HG03439 (cell line): Measurements from ENCODE around the gene JAKMIP3.

Experiments used
- ATAC-seq: cut with Tn5 transposase; IDR thresholded peaks from one replicate; pipeline ENCODE4 v1.9.1; 2021; ENCODE audit warnings: mild to moderate bottlenecking, moderate library complexity; ENCODE audit not compliant: unreplicated experiment

JAKMIP3 gene

DNA sequence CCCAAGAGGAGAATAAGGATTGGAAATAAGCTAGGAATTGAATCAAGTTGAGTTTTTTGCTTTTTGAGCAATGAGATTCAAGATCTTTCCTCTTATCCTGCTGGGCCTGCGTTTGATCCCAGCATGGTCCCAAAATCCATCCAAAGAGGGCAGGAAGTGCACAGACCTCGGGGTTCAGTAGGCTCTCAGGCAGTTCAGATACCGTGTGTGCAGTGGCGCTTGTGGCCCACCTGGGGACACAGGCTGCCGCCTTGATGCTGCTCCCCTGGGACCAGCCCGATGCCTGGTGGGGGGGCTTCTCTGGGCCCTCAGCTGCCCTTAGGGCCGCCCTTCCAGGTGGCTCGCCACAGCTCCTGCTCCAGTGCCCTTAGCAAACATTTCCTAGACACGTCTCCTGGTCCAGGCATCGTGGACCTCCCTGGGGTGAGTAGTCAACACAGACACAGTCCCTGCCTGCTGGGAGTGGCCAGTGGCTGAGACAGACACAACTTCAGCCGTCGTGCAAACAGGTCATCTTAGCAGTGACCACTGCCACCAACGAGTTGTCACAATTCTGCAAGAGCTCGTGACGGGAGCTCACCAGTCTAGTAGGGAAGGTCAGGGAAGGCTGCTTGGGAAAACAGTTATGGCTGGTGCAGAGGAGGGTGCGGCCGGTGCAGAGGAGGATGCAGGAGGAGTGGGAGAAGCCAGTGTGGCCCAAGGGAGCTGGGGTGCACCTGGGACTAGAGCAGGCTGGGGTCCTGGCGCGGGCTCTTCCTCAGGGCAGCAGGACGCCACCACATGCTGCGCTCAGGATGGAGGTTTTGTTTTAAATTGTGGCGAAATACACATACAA lies 21.7 kb upstream of the JAKMIP3 start:
- no peak for ATAC-seq

DNA sequence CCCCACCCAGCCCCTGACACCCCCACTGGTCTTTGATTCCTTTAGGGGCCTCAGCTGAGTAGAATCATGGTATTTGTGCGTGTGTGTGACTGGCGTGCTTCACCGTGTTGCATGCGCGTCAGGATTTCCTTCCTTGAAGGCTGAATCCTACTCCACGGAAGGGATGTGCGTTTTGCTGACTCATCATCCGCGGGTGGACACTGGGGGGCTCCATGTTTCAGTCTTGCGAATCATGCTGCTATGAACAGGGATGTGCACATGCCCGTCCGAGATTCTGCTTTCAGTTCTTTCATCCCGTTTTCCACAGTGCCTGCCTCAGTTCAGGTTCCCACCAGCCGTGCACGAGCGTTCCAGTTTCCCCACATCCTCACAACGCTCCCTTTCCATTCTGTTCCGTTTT lies 20.9 kb upstream of the JAKMIP3 start:
- no peak for ATAC-seq

DNA sequence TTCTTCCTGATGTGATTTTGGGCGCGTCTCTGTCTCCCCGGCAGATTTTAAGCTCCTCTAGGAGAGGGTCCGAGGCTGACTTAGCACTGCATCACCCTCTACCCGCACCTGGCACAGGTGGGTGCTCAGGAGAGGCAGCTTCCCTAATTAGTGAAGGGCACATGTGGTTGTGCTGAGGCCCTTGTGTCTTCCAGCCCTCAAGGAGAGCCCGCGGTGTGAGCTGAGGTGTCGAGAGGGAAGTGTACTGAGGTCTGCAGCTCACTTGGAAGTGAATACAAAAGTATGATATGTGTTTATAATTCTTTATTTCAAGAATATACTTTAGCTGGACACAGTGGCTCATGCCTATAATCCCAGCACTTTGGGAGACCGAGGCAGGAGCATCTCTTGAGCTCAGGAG lies 20.4 kb upstream of the JAKMIP3 start:
- no peak for ATAC-seq

DNA sequence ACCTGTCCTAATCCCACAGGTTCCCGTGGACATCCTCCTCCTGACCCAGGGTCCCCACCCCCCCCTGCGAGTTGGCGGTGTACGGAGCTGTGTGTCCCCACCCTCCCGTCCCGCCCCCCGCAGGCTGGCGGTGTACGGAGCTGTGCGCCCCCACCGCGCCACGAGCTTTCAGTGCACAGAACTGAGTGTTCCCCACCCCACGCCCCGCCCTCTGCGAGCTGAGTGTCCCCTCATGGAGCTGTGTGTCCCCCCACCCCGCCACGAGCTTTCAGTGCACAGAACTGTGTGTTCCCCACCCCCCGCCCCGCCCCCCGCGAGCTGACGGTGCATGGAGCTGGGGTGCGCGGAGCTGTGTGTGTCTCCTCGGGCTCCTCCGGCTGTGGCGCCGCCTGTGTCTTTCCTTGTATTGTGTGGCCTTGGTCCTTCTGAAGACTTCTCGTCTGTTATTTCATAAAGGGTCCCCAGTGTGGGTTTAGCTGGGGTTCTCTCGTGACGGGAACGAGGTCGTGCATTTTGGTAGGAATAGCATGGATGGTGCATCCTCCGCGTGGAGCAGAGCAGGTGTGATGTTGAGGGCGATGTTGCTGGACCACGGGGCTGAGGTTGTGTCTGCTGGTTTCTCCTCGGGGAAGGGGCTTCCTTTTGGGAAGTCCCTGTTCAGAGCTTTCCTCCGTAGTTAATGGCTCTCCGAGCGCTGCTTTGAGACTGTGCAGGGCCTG lies 18.0 kb upstream of the JAKMIP3 start:
- ATAC-seq, result no peak

DNA sequence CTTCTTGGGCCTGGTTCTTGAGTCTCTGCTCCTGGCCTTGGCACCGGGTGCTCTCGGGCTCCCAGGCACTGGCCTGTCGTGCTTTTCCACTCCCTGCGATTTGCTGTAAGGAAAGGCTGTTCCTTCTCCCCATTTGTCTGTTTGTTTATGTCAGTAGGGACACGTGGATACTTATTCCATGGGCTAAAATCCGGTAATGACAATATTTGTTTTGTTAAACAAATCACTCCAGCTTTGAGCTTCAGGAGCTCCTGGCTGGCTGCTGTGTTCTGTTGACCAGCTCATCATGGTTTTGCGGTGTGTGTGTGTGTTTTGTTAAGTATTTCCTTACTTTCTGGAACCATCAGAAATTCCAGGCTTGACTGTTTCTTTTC lies 17.5 kb upstream of the JAKMIP3 start:
- ATAC-seq, result no peak

DNA sequence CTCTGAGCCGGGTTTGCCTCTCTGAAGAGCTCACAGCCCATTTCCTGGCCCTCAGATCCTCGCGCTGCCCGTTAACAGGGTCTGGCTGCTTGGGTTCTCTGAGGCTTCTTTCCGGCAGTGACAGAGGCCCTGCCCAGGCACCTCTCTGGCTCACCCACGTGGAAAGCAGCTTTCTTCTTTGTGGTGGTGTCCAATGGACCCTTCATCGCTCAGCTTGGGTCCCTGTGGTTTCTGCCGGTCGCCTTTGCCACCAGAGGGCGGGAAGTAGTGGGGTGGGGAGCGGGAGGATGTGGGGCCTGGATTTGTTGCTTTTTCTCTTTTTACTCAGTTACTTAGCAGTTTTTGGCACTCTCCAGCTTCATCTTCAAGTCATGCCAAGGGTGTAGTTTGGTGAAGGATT lies 15.6 kb upstream of the JAKMIP3 start:
- no peak for ATAC-seq

DNA sequence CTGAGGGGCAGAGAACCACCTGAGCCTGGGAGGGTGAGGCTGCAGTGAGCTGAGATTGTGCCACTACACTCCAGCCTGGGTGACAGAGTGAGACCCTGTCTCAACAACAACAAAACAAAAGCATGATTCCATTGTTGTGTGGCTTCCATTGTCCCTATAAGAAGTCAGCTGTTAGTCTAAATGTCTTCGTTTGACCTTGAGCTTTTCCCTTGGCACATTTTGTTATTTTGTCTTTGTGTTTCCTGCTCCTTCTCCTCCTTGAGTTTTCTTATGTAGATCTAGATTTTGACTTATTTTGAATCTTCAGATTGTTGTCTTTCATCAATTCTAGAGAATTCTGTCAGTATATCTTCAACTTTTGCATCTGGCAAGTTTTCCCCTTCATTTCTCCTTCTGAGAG lies 13.6 kb upstream of the JAKMIP3 start:
- ATAC-seq, result no peak

DNA sequence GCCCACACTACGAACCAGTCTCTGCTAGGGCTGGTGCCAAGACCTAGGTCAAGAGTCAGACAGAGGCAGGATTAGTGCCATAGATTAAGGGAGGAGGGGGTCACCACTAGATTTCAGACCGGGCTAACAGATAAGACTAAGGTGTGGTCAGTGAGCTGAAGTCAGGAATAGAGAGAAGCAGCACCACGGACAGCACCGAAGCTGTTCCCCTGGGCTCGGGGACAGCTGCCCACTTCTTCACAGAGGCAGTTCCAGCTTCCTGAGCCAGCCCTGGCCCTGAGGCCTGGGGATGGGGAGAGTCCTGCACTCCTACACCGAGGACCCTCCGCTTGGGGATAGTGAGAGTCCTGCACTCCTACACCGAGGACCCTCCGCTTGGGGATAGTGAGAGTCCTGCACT lies 11.2 kb upstream of the JAKMIP3 start:
- no peak for ATAC-seq

DNA sequence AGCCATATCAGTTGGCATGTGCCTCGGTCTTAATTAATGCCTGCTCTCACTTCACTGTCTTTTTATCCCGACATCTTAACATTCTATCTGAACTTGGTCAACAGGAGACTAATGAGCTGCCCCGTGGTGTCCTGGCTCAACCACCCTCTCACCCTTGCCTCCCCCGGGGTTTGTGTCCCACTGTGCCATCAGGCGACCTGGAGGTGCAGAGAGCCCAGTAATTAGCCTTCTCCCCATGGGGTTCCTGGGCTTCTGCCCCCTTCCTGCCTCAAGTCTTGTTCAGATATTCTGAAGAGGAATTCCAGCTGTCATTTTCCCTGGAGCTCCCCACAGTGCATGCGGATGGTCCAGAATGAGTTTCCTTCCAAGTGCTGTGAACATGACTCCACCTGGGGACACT lies 10.1 kb upstream of the JAKMIP3 start:
- ATAC-seq, result no peak

DNA sequence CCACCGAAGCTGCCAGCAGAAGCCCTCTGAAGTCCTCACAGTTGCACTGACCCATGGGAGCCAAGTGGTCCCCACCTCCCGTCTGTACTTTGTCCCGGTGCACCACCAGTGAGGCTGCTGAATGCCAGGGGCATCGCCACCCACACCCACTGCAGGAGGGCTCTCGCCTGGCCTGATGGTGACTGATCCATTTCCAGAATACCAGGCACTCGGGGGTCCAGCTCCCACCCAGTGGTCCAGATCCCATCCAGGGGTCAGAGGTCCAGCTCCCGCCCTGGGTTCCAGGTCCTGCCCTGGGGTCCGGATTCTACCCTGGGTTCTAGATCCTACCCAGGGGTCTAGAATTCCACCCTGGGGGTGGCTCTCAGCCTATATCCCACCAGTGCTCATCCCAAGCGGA lies 9.1 kb upstream of the JAKMIP3 start:
- ATAC-seq, result no peak

DNA sequence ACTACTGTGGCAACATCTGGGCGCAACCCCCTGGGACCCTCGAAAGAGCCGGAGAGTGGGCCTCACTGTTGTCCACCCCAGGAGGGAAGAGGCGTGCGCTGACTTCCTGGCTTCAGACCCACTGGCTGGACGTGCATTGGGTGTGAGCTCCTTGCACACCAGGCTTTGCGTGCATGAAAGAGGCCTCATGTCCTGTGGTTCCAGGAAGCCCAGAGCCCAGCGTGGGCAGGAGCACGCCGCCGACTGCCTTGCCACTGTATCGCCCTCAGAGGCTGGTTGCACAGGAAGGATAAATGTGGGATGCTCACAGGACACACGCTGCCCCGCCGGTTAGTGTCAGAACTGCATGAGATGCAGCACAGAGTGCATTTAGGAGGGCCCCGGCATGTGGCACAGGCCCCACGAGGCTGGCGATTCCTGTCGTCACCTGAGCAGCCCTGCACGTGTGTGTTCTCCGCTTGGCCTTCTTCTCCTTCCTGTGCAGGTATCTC lies 8.5 kb upstream of the JAKMIP3 start:
- no peak for ATAC-seq

DNA sequence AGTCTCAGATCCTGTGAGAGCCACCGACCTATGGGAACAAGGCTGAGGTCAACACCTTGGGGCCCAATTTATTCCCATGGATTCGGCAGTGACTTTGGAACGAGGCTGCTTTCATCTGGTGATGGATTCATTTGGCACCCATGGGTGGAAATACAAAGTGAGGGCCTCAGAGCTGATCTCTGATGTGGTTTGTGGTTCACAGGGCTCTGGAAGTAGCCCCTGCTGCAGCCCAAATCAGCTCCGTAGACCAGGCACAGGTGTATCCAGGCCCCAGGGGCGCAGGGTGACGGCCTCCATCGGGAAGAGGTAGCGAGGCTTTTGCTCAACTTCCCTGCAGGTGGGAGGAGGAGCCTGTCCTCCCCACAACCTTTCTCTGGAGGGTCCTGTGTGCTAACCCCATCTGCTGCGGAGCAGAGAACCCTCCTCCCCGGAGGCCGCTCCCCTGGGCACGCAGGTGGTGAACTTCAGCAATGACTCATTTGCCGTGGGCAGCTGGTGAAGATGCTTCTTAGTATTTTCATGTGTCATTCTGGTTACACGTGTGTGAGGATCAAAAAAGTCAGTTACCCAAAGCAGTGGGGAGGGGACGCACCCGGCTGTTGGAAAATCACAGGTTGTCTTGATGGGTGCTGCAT lies 7.5 kb upstream of the JAKMIP3 start:
- no peak for ATAC-seq

DNA sequence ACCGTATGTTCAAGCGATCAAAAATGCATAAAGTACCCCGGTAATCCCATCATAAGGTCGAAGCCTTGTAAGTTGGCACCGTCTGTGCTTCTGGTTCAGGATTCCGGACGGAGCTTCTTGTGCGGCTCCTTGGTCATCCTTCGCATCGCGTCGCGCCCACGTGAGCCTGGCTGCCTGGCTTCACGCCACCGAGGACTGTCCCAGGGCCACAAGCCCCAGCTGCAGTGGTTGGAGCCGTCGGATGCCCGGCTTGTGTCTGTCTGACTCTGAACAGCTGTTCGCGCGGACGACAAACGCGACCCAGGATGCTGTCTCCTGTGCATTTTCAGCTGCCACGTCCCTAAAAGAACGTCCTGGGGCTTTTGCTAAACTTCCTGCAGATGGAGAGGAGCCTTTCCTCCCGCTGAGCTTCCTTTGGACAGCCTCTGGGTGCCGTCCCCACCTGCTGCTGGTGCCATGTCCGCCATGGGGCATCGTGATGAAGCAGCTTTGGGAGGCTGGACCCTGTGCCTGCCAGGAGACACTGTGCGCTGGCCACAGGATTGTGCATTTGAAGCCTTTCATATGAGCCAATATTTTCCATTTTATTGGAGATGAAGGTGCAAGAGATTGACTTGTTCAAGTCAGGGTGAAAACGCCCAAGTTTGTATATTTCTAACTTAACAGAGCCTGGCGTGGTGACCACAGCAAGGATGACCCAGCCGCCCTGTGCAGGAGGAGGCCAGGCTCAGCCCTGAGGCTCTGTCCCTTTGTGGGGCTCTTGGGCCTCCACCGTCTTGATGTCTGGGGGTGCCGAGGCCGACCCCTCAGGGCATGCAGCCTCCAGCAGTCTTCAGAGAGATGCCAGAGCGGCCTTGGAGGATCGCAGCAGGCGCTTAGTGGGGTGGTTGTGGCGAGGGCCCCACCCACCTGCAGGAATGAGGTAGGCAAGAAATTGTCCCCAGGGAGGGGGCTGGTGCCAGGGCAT lies 6.7 kb upstream of the JAKMIP3 start:
- no peak for ATAC-seq

DNA sequence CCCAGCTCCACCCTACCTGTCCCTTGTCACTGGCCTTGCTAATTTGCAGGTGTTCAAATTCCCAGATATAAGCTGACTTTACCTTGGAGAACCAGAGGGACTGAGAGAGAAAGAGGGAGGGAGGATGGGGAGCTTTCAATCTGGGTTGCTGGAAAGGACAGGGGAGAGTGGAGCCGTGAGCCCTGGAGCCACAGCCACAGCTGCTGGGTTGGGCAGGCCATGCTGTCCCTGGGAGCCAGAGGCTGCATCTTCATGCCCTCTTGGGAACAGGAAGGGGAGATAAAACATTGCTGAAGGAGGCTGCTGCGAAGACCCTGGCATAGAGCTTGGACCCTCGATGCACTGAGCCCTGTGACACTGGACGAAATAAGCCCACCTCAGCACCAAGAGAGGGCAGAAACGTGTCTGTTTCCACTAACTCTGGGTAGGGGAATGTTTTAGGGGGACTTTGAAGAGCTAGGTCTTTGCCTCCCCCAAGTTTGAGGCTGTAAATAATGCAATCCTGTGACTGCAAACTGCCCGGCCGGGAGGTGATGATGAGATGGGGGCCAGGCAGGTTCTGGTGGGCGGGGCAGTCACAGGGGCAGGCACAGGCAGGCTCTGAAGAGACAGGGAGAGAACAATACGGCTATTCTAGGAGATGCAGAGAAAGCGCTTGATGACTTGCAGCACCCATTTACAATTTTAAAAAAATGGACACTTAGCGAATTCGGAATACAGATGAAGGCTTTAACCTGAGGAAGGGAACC lies 5.8 kb upstream of the JAKMIP3 start:
- ATAC-seq, result no peak

DNA sequence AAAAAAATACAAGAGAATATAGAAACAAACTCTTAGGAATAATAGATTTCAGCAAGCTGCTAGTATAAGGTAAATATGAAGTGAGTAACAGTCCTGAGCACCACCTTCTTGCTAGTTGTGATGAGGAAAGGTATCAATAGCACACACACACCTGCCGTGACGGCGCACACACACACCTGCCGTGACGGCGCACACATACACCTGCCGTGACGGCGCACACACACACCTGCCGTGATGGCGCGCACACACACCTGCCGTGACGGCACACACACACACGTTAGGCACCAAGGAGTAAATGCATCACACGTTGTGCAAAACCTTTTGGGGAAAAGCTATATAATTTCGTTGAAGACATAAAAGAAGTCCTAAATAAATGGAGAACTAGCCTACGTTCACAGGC lies 4.7 kb upstream of the JAKMIP3 start:
- ATAC-seq, result no peak

DNA sequence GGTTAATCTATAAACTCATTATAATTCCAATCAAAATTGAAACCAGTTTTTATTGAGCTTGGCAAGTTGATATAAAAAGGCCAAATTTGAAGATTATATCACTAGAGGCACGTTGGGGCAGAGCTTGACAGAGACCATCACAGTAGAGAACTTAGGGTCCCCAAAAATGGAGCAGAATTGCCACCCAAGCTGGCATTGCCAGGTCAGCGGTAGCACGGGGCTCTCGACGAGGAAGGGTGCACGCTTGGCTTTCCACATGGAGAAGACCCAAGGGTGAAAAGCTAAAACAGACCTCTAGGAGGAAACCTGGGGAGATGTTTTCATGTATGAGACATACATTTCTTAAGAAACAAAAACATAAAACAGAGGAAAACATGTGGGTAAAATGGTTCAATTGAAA lies 4.3 kb upstream of the JAKMIP3 start:
- ATAC-seq, result no peak

DNA sequence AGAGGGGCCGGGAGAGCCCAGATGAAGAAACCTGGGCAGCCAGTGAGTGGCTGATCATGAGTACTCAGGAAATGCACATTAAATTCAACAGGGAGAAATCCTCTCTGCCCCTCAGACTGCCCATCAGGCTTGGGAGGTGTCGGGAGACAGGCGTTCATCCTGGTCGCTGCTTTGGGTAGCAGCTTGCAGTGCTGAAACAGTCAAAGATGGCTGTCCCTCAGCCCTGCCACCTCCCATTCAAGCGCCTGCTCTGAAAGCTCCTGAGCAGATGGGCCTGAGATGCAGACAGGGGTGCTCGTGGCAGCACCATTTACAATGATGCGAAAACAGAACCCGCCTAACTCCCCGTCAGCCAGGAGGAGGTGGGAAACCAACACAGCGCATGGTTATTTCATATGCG lies 3.6 kb upstream of the JAKMIP3 start:
- no peak for ATAC-seq

DNA sequence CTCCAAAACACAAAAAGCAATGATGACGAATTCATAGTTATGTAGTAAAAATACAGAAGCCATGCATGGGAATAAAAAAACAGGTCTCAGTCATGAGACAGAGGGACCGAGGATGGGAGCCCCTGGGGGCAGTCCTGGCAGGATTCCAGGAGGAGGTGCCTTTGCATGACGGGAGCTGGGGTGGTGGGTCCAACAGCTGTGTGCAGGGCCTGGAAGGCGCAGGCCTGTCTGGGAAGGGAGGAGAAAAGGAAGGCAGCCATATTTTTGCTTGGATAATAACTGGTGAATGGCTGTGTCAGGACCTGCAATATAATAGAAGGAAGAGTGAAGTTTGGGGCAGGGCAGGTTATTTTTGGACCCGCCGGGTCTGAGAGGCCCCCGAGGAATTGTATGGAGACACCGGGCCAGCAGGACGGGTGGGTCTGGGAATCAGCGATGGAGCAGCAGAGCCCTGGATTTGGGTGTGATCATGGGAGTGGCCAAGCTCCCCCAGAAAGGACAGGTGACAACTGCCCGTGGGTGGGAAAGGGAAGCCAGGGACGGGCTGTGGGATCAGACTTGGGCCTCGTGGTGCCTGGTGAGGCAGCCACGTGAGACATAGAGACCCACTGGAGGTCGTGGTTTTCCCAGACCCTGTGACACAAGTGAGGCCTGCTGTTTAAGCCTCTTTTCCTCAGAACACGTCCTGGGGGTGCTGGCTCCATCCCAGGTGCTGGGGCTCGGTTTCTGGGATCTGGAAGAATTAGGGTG lies 2.9 kb upstream of the JAKMIP3 start:
- ATAC-seq, result no peak

DNA sequence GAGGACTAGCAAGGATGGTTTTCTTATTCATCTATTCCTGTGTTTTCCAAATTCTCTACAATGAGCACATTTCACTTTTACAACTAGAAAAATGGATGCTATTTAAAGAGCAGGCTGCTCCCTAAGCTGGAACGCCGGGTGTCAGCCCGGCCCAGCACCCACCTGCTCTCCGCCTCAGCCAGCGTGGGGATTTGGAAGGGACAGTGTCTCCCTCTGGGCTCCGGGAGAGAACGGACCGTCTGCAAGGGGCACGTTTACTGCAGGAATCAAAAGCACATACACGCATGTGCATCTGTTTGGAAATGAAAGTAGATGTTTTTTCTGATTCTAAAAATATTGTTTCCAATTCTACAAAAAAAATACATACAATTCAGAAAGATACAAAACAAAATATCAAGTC lies 2.3 kb upstream of the JAKMIP3 start:
- no peak for ATAC-seq
